Measurements from ENCODE around the gene DYNLT5. TPM values are rescaled to one million over a fixed set of nuclear protein-coding genes. Genes with fewer than 3 reads are reported as not detected.

The DYNLT5 gene
- total and polyA plus RNA-seq, 12 donors: 0.21 to 2.6 (median 0.50) TPM; not detected in 3

DNA sequence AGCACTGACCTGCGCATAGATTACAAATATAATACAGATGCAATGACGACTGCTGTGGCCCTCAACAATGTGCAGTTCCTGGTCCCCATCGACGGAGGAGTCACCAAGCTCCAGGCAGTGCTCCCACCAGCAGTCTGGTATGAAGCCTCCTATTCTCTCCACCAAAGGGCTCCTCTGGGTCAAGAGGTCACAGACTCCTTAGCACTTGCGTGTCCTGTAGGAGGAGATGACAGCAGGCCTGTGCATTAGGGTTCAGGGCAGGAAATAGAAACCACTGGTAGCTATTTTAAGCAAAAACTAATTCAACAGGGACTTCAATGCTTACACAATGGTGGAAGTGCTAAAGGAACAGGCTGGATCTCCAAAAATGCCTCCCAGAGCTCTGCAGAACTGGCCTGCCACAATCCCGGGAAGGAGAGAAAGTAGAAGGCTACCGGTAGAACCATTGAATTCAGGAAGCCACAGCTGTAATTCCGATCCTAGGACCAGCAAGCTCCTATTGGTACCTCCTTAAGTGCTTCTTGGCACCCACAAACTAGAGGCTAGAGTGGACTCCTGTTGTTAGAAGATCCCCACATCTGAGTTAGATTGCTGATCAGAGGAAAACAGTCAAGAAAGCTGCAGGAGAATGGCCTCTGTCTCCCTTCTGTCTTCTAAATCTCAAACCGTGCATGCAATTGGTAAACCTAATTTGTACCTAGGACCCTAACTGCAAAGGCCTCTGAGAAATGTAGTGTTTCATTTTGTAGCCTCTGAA is 12.7 kb upstream of the DYNLT5 start:
- Histone ChIP-seq H3K27me3 (no peaks in the 10 kb centered on the region), H3K4me1 (replicated peaks in 1 of 2) (no peaks in the 10 kb centered on the region), H3K27ac (no peak overlapping the region), H3K36me3 (replicated peaks in 1 of 2) (no peaks in the 10 kb centered on the region), H3K9me3 (replicated peaks in 1 of 3) (no peaks in the 10 kb centered on the region), H3K4me3 (no peak overlapping the region)
- 77 to 91% (median 78%) methylated on average over 8 to 9 of the region's 9 CpGs for WGBS, 4 donors
- intact Hi-C loops (cut with DNase I): no loop called here
- TF ChIP-seq, protein P1, sequence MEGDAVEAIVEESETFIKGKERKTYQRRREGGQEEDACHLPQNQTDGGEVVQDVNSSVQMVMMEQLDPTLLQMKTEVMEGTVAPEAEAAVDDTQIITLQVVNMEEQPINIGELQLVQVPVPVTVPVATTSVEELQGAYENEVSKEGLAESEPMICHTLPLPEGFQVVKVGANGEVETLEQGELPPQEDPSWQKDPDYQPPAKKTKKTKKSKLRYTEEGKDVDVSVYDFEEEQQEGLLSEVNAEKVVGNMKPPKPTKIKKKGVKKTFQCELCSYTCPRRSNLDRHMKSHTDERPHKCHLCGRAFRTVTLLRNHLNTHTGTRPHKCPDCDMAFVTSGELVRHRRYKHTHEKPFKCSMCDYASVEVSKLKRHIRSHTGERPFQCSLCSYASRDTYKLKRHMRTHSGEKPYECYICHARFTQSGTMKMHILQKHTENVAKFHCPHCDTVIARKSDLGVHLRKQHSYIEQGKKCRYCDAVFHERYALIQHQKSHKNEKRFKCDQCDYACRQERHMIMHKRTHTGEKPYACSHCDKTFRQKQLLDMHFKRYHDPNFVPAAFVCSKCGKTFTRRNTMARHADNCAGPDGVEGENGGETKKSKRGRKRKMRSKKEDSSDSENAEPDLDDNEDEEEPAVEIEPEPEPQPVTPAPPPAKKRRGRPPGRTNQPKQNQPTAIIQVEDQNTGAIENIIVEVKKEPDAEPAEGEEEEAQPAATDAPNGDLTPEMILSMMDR (IDR thresholded peaks at IDR 0.05): no peak
- TF ChIP-seq POLR2A (IDR thresholded peaks at IDR 0.05): no peak
- no peak for DNase-seq

DNA sequence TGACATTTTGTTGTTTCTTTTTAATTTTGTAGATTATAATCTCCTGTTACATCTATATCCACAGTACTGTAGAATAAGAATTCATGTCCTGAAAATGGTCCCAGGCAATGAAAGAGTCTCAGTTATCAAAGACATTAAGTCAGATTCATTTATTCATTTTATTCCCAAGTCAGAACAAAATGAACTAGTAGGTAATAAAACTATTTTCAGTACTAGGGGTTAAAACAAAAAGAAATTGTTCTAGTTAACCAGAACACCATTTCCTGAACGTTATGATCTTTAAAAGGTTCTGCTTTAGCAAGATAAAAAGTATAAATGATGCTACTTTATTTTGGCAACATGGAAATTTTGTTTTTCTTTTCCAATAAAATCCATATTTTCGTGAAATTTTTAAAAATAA is 6.8 kb upstream of the DYNLT5 start:
- intact Hi-C loops (cut with DNase I): no loop called here
- no peaks in the 10 kb centered on the region for H3K4me1 ChIP-seq (replicated peaks in 1 of 2)
- TF ChIP-seq POLR2A (IDR thresholded peaks at IDR 0.05): no peak
- TF ChIP-seq, protein P1 (IDR thresholded peaks at IDR 0.05): no peak
- H3K27ac ChIP-seq: no peak overlapping the region
- H3K4me3 ChIP-seq: no peak overlapping the region
- H3K36me3 ChIP-seq (replicated peaks in 1 of 2): no peaks in the 10 kb centered on the region
- no peaks in the 10 kb centered on the region for H3K9me3 ChIP-seq (replicated peaks in 1 of 3)
- H3K27me3 ChIP-seq: peaks cover 8% of the 10 kb centered on the region
- 66 to 74% (median 71%) methylated on average over 2 of the region's 2 CpGs for WGBS, 4 donors
- DNase-seq: no peak

DNA sequence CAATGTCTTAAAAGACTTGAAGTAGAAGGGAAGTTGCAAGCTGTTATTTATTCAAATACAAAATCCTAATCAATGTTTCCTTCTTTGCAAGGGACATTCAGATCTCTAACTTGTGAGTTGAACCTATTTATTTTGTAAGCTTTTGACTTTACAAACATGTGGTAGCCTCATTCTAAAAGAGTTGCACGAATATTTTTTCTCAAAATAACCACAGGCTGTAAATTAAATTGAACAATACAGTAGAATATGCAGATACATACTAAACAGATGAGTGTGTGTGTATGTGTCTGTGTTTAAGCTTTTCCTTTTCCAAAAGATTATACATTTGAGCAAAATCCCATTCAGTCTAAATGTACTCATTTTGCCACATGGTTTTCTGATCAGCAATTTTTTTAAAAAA is 4.8 kb upstream of the DYNLT5 start:
- Histone ChIP-seq H3K9me3 (replicated peaks in 1 of 3) (no peaks in the 10 kb centered on the region), H3K4me3 (no peak overlapping the region), H3K27me3 (peaks cover 15% of the 10 kb centered on the region), H3K27ac (no peak overlapping the region), H3K4me1 (replicated peaks in 1 of 2) (no peaks in the 10 kb centered on the region), H3K36me3 (replicated peaks in 1 of 2) (no peaks in the 10 kb centered on the region)
- DNase-seq: no peak
- no peak for TF ChIP-seq POLR2A (IDR thresholded peaks at IDR 0.05)
- TF ChIP-seq, protein P1 (IDR thresholded peaks at IDR 0.05): no peak
- WGBS, 4 donors: 17 to 25% (median 20%) methylated on average over 1 of the region's 1 CpG
- intact Hi-C loops (cut with DNase I): no loop called here

DNA sequence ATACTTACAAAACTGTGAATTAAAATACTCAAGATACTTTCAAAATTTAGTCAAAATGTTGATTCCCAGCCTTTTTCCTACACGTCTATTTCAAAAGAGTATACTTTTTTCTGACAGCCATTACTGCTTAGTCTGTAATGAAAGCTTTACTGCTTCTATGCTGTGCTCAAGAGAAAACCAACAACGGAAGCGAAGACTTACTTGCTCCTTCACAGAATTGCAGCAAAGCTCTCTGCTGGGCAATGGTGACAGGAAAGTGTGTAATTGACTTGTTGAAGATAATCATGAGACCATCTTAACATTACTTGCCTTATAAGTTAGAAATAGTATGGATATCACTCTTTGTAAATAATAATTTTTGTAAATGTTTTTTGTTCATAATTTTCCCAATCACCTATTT is 1.7 kb upstream of the DYNLT5 start:
- no peak overlapping the region for H3K4me3 ChIP-seq
- no peak overlapping the region for H3K27ac ChIP-seq
- intact Hi-C loops (cut with DNase I): no loop called here
- WGBS, 4 donors: 64 to 78% (median 76%) methylated on average over 3 of the region's 3 CpGs
- TF ChIP-seq, protein P1 (IDR thresholded peaks at IDR 0.05): no peak
- TF ChIP-seq POLR2A (IDR thresholded peaks at IDR 0.05): no peak
- no peak for DNase-seq
- no peaks in the 10 kb centered on the region for H3K36me3 ChIP-seq (replicated peaks in 1 of 2)
- H3K9me3 ChIP-seq (replicated peaks in 1 of 3): no peaks in the 10 kb centered on the region
- H3K27me3 ChIP-seq: peaks cover 15% of the 10 kb centered on the region
- no peaks in the 10 kb centered on the region for H3K4me1 ChIP-seq (replicated peaks in 1 of 2)
